ENCODE results near the gene TSHZ2.

- TF ChIP-seq POLR2AphosphoS5 (IDR thresholded peaks at IDR 0.05; ENCODE audit: low read depth, low read length), result no peak
- TF ChIP-seq POLR2A (IDR thresholded peaks at IDR 0.05; ENCODE audit: low read depth, low read length), result no peak
- TF ChIP-seq TAF1 (IDR thresholded peaks at IDR 0.05; ENCODE audit: borderline replicate concordance, low read depth, low read length), result no peak
Measured at GRCh38 chr20:53214392-53214791, 242.2 kb downstream of the TSHZ2 start.

All from GM12892 (cell line).